Lower leg skin (tissue), 4 donors: ENCODE measurements around the gene LAMTOR1. TPM values are rescaled to one million over a fixed set of nuclear protein-coding genes. Genes with fewer than 3 reads are reported as not detected.

Experiments
- DNase-seq, 2 donors: peaks; one replicate each; pipeline ENCODE4 v3.0.0-alpha.2; 2019; ENCODE audit warnings: low spot score in 2 of 2
- H3K4me3 ChIP-seq: fragments of 200-600 bp; sonication (generic); 2 replicates; pipeline ENCODE4 v1.5.1; 2017; ENCODE audit warnings: mild to moderate bottlenecking, low read depth; ENCODE audit not compliant: poor library complexity, severe bottlenecking
- CTCF ChIP-seq, 3 donors: fragments of 450-650 bp; IDR thresholded peaks; one replicate each; pipeline ENCODE4 v1.5.1; 2016; ENCODE audit warnings: antibody characterized with exemption in 3 of 3, mild to moderate bottlenecking in 3 of 3, moderate library complexity in 2 of 3
- POLR2A ChIP-seq, 2 donors: fragments of 450-650 bp; IDR thresholded peaks; one replicate each; pipeline ENCODE4 v1.6.1; 2016 to 2017; ENCODE audit warnings: antibody characterized with exemption in 2 of 2, mild to moderate bottlenecking in 1 of 2, moderate library complexity in 1 of 2
- WGBS, 2 donors: methylation state at CpG; one replicate each; pipeline ENCODE4 v1.1.5; 2018; 5-methylcytosine and 5-hydroxymethylcytosine counted together
- intact Hi-C: fragments of 100-400 bp; cut with DNase I; formaldehyde crosslinking; loops from one replicate; pipeline ENCODE4 v1.15.0; 2023; ENCODE audit warnings: low total_unique reads
- total RNA-seq, 4 donors: library from RNA; depleted of rRNA; stranded (reverse); fragments of >200 nt; gene quantifications; one replicate each; pipeline ENCODE4 v1.1.0, GENCODE V29; 2016

LAMTOR1 gene
- total RNA-seq, 4 donors from 2014 or later, result 83.6 to 112 (median 99.9) TPM

DNA sequence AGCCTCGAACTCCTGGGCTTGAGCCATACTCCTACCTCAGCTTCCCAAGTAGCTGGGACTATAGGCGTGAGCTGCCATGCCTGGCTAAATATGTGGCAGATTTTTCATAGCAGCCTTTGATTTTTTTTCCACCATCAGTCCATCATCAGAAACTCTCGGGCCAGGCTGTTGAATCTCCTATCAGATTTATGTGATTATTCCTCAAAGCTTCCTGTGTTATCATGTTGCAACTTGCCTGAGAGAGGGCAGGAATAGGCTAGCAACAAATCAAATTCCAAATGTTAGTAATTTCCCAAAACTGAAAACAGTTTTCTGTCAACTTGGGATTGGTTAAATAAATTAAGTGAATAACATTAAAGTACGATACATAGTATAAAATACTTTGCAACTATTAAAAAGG lies 19.0 kb downstream of the LAMTOR1 start:
- intact Hi-C loops, result loop anchor here (5.0 kb wide), 1 partner anchor 42 kb away; no protein-coding TSS in a partner anchor
- DNase-seq, result no peak
- no peak for TF ChIP-seq CTCF (IDR thresholded peaks at IDR 0.05)
- no peak overlapping the region for H3K4me3 ChIP-seq
- WGBS, 2 donors, result 58 to 62% methylated on average over 4 of the region's 4 CpGs

GRCh38 chr11:72083414-72083813 lies 19.7 kb downstream of the LAMTOR1 start:
- WGBS, 2 donors, result 60 to 72% methylated on average over 2 of the region's 2 CpGs
- no peak overlapping the region for H3K4me3 ChIP-seq
- DNase-seq, result no peak
- intact Hi-C loops, result loop anchor here (5.0 kb wide), 1 partner anchor 41 kb away; no protein-coding TSS in a partner anchor
- TF ChIP-seq POLR2A (IDR thresholded peaks at IDR 0.05) (no peak), CTCF (IDR thresholded peaks at IDR 0.05) (no peak)

- H3K4me3 ChIP-seq, result no peak overlapping the region
- DNase-seq, result no peak
- TF ChIP-seq CTCF (IDR thresholded peaks at IDR 0.05), result no peak
- no peak for TF ChIP-seq POLR2A (IDR thresholded peaks at IDR 0.05)
- 49 to 53% methylated on average over 3 of the region's 3 CpGs for WGBS, 2 donors
- intact Hi-C loops, result loop anchor here (5.0 kb wide), 1 partner anchor 40 kb away; no protein-coding TSS in a partner anchor
These were observed 21.2 kb downstream of the LAMTOR1 start for GRCh38 chr11:72081821-72082453.

GRCh38 chr11:72081184-72081644 lies 21.9 kb downstream of the LAMTOR1 start:
- no peak for TF ChIP-seq POLR2A (IDR thresholded peaks at IDR 0.05)
- TF ChIP-seq CTCF (IDR thresholded peaks at IDR 0.05), result no peak
- no peak for DNase-seq
- WGBS, 2 donors, result 69 to 74% methylated on average over 21 of the region's 21 CpGs
- peak overlapping the region; percentile 14 for H3K4me3 ChIP-seq
- intact Hi-C loops, result loop anchor here (5.0 kb wide), 1 partner anchor 39 kb away; no protein-coding TSS in a partner anchor

DNA sequence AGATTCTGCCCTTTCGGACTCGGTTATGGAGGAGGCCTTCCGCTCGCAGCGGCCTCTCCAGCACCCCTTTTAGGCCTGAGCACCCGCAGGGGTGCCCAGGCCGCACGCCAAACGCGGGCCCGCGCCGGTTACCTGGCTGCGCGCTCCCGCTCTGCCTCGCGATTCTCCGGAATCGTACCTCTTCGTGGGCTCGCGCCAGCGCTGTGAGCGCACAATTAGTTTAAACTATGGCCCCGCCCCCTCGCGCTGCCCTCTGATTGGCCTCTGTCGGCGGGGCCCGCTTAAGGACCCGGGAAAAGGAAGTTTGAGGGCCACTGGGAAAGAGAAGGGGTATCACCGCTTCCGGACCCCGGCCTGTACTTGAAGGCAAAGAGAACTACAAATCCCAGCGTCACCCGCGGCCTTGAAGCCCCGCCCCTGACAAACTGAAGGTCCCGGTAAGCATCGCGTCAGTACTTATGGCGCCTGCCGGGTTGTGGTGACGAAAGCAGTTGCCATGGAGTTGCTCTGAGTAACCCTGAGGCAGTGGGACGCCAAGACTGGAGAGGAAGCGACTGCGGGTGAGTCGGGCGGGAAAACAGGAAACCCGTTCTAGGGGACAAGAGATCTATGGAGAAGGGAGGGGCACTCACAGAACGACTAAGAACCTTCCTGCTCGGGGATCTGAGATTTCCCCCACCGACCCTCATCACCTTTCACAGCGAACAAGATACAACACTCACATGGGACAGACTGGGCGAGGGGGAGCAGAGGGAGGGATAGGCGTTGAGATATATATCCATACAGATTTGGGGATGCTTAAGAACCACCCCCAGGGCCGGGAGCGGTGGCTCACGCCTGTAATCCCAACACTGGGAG lies 22.5 kb downstream of the LAMTOR1 start, which contains the start of the genes LRRC51 and NUMA1:
Gene LRRC51 (plus strand): TSS at position 525 of the 858 bp plus-strand sequence. CDS start 8,234 bp downstream, outside the sequence.
Gene NUMA1 (minus strand): TSS at position 217 of the 858 bp plus-strand sequence. CDS start 44,599 bp downstream, outside the sequence.
- 1 to 2% methylated on average over 37 to 59 of the region's 60 CpGs for WGBS, 2 donors
- intact Hi-C loops, result loop anchor here (5.0 kb wide), 1 partner anchor 38 kb away; no protein-coding TSS in a partner anchor

More for the DNA sequence above, 22.5 kb downstream of the LAMTOR1 start, which contains the start of the genes LRRC51 and NUMA1:
- peak; percentile 100 for DNase-seq
- H3K4me3 ChIP-seq, result peak within 1 kb of the TSS; percentile 54
- TF ChIP-seq CTCF (IDR thresholded peaks at IDR 0.05) (no peak), POLR2A (IDR thresholded peaks at IDR 0.05) (peak in 1 of 2 donors; percentile 19)
